HEK293T (cell line): ENCODE data around the gene INKA2.

Experiments used
- ARNT ChIP-seq: fragments of 450-650 bp; IDR thresholded peaks from 2 replicates; pipeline ENCODE4 v1.6.1; 2017; ENCODE audit warnings: mild to moderate bottlenecking
- BHLHE40 ChIP-seq: fragments of 450-650 bp; IDR thresholded peaks from 2 replicates; pipeline ENCODE4 v1.6.1; 2016; ENCODE audit warnings: mild to moderate bottlenecking, moderate library complexity, borderline replicate concordance
- CTBP1 ChIP-seq: fragments of 450-650 bp; IDR thresholded peaks from 2 replicates; pipeline ENCODE4 v1.6.1; 2016; ENCODE audit warnings: borderline replicate concordance
- ELF4 ChIP-seq: fragments of 450-650 bp; IDR thresholded peaks from 2 replicates; pipeline ENCODE4 v1.6.1; 2017; ENCODE audit warnings: antibody characterized with exemption
- FOXM1 ChIP-seq: fragments of 450-650 bp; IDR thresholded peaks from 2 replicates; pipeline ENCODE4 v1.6.1; 2017; ENCODE audit warnings: mild to moderate bottlenecking, borderline replicate concordance
- HDGF ChIP-seq: fragments of 450-650 bp; IDR thresholded peaks from 2 replicates; pipeline ENCODE4 v1.6.1; 2017; ENCODE audit warnings: antibody characterized with exemption, borderline replicate concordance
- NFRKB ChIP-seq: fragments of 450-650 bp; IDR thresholded peaks from 2 replicates; pipeline ENCODE4 v1.6.1; 2016; ENCODE audit warnings: mild to moderate bottlenecking, moderate library complexity
- SP1 ChIP-seq: fragments of 450-650 bp; IDR thresholded peaks from 2 replicates; pipeline ENCODE4 v1.6.1; 2017
- SUZ12 ChIP-seq: fragments of 450-650 bp; IDR thresholded peaks from 2 replicates; pipeline ENCODE4 v1.6.1; 2016; ENCODE audit warnings: mild to moderate bottlenecking
- TARDBP ChIP-seq: fragments of 450-650 bp; IDR thresholded peaks from 2 replicates; pipeline ENCODE4 v1.6.1; 2016
- ZNF384 ChIP-seq: fragments of 450-650 bp; IDR thresholded peaks from 2 replicates; pipeline ENCODE4 v1.6.1; 2016
- TF ChIP-seq, protein P1 (sequence below): fragments of 450-650 bp; IDR thresholded peaks from 2 replicates; pipeline ENCODE4 v1.6.1; 2016

DNA sequence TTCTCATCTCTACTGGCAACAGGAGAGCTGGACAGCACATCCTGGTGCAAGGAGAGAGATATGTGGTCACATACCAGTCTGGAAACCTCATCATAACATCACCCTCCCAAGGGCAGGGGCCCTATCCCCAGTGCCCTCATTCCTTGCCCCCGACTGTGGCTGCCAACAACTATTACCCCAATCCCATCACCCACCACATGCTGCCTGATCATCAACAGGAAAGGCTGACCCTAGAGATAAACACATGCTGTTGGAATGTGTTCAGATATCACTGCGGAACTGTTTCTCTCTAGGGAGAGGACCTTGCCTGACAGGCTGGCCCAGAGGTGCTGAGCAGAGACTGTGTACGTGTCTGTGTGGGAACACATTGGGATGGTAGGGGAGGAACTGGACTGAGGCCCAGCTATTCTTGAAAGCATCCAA lies 4.5 kb upstream of the INKA2 start:
- TF ChIP-seq NFRKB, result no peak
- TF ChIP-seq ZNF384, result no peak
- TF ChIP-seq HDGF, result no peak
- no peak for TF ChIP-seq ELF4
- TF ChIP-seq SUZ12, result no peak
- no peak for TF ChIP-seq FOXM1
- TF ChIP-seq BHLHE40, result no peak
- TF ChIP-seq TARDBP, result no peak
- no peak for TF ChIP-seq CTBP1
- TF ChIP-seq, protein P1, sequence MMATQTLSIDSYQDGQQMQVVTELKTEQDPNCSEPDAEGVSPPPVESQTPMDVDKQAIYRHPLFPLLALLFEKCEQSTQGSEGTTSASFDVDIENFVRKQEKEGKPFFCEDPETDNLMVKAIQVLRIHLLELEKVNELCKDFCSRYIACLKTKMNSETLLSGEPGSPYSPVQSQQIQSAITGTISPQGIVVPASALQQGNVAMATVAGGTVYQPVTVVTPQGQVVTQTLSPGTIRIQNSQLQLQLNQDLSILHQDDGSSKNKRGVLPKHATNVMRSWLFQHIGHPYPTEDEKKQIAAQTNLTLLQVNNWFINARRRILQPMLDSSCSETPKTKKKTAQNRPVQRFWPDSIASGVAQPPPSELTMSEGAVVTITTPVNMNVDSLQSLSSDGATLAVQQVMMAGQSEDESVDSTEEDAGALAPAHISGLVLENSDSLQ, result no peak
- TF ChIP-seq ARNT, result no peak
- TF ChIP-seq SP1, result no peak
